Activated naive CD4-positive, alpha-beta T cell treated with Interleukin-2 at 50 U/mL for 16 hours (primary cell): ENCODE measurements around the gene NUP98.
"Not testable (repeated sequence)": the region's sequence is repeated elsewhere in the genome, so short reads cannot be mapped to it uniquely, and the experiment has no call there.

ENCODE experiments used
- DNase-seq: peaks from one replicate; pipeline ENCODE4 v3.0.0-alpha.2; 2020

NUP98 gene

DNA sequence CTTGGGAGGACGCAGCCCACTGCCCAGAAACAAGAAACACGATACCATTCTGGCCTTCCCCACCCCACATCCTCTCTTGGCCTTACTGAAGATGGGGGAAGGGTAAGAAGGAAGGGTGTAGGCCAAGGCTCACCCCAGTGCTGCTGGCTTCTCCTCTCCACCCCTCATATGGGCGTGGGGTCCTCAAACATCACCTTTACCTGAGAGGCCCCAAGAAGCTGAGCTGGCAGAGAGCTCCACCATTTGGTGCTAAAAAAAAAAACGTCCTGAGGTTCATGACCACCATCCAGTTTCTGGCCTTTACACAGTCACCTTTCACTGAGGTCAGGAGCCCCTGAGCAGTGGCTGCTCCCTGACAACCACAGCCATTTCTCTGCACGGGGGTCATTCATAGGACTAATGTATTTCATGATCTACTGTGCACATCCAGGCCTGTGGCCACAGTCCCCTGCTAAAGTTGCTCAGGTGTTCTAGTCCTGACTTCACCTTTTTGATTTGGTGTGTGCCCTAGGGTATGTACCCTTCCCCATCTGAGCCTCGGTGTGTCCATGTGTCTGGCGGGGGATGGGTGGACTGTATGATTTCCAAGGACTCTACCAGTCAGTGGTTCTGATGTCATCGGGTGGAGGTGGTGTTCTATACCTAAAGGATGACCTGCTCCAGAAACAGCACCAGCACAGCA lies 28.3 kb upstream of the NUP98 start:
- no peak for DNase-seq

- peak; percentile 84 for DNase-seq
Measured at GRCh38 chr11:3824714-3825472, 27.5 kb upstream of the NUP98 start.

DNA sequence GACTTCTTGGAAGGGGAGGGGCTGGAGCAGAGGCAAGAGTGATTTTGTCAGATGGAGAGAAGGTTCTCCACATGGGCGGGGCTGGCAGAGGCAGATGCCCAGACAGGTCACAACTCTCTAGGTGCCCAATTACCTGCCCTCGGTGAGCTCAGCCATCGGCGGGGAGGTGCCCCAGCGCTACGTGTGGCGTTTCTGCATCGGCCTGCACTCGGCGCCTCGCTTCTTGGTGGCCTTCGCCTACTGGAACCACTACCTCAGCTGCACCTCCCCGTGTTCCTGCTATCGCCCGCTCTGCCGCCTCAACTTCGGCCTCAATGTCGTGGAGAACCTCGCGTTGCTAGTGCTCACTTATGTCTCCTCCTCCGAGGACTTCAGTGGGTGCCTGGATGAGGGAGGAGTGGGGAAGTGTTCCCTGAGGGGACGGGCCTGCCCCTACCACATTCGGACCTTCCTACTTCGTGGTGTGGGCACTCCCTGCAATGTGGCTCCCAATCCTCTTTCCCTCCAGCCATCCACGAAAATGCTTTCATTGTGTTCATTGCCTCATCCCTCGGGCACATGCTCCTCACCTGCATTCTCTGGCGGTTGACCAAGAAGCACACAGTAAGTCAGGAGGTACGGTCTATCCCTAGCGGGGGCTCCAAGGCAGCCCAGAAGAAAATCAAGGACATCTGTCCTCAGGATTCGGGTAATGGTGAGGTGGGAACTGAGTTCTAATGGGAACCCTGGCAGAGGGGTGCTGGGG lies 26.6 kb upstream of the NUP98 start:
- no peak for DNase-seq

GRCh38 chr11:3823303-3823702 lies 25.9 kb upstream of the NUP98 start:
- DNase-seq: no peak

- no peak for DNase-seq
Measured at GRCh38 chr11:3822312-3822711, 25.0 kb upstream of the NUP98 start.

GRCh38 chr11:3820971-3821370 lies 23.6 kb upstream of the NUP98 start:
- DNase-seq: no peak

DNA sequence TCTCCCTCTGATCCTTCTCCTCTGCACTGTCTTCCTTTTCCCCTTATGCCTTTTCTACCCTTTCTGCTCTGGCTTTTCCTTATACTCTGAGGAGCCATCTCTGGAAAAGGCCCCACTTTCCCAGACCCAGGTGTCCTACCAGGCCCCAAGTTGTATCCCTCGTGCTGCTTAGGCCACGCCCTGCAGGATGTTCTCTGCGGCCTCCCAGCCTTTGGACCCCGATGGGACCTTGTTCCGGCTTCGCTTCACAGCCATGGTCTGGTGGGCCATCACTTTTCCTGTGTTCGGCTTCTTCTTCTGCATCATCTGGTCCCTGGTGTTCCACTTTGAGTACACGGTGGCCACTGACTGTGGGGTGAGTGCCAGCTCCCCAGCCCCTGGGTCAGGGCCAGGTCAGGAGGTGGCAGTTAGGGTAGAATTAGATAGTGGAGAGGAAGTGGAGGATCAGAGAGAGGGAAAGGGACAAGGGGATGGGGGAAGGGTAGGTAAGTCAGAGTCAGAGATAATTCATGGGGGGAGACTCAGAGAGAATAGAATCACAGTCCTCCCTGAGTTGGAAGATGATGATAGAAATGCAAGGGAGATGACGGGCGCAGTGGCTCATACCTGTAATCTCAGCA lies 19.9 kb upstream of the NUP98 start:
- DNase-seq: no peak

GRCh38 chr11:3816673-3817072 lies 19.3 kb upstream of the NUP98 start:
- no peak for DNase-seq

GRCh38 chr11:3815845-3816244 lies 18.5 kb upstream of the NUP98 start:
- no peak for DNase-seq

GRCh38 chr11:3814832-3815231 lies 17.5 kb upstream of the NUP98 start:
- DNase-seq: not testable (repeated sequence)

DNA sequence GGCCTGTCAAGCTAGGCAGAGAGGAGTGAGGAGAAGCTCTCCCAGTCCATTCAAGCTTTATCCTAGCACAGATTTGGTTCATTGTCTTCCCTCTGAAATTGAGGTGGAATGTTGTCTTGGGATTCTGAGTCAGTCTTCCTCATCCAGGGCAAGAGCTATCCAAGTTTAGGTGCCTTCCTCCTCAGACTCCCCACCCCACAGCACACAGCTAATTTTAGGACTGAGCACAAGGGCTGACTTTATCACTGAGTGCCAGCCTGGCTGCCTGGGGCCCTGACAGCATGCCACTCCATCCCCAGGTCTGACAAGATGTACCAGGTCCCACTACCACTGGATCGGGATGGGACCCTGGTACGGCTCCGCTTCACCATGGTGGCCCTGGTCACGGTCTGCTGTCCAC lies 13.6 kb upstream of the NUP98 start:
- DNase-seq: no peak

GRCh38 chr11:3810446-3810845 lies 13.1 kb upstream of the NUP98 start:
- no peak for DNase-seq

DNA sequence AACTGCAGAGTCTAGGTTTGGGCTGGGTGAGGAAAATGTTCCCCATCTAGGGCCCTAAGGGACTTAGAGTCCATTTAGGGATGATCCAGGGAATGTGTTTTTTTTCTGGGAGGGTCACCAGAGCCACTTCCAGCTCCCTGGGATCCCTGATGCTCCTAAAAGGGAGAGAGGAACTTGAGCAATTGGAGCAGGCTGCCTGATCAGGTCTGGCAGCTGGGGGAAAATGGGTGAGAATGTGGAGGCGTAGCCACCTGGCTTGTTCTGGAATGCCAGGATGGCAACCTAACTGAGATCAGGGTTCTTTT lies 12.2 kb upstream of the NUP98 start:
- no peak for DNase-seq

DNA sequence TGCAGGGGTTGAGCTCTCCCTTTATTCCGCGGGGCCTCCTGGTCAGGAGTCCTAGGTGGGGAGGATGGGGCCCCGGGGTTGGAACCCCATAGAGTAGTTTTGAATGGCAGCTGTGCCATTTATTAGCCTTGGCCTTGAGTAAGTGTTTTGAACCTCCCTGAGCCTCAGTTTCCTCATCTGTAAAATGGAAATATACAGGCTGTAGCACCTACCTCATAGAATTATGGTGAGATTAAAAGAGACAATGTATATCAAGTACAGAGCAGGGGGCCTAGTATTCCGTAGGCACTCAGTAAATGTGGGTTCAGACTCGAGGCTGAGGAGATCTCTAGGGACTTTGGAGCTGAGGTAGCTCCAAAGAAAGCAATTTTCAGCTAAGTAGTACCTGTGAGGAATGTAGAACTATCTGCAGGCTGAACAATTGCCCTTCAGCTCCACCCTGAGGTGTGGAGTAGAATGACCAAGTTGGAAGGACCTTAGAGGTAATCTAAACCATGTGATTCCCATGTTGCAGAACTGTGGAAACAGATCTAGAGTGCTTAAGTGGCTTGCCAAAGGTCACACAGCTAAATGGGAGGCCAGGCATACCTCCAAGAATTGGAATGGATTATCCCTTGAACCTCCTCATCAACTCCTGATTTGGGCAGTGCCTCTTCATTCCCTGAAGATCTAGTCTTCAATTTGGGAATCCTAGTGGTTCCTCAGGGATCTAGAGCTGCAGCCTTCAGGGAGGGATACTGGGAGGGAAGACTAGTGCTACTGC lies 11.7 kb upstream of the NUP98 start:
- peak; percentile 45 for DNase-seq

GRCh38 chr11:3807909-3808860 lies 10.8 kb upstream of the NUP98 start, which contains the start of gene PGAP2:
PGAP2 (plus strand) TSS chr11:3808560; CDS start chr11:3811260, 2,700 bp downstream.
- peak; percentile 68 for DNase-seq

DNA sequence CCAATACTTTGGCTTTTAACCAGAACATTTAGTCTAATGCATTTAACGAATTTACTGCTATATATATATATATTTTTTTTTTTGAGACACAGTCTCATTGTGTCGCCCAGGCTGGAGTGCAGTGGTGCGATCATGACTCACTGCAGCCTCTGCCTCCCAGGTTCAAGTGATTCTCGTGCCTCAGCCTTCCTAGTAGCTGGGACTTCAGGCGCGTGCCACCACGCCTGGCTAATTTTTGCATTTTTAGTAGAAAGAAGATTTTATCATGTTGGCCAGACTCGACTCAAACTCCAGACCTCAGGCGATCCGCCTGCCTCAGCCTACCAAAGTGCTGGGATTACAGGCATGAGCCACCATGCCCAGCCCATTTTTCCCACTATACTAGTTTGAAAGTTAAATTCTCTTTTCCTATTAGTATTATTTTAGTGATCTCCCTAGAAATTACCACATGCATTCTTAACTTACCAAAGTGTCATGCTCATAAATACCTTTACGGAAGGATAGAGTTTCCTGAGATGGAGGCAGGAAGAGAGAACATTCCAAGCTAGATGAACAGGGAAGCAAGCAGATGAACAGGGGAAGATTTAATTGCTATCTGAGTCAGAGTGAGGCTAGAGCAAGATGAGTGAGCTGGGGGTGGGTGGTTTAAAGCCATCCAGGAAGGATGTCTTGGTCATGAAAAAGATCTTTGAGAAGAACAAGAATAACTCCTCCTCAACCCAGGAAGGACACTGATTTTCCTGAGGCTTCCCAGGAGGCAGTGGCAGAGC lies 6.6 kb upstream of the NUP98 start:
- DNase-seq: no peak

DNA sequence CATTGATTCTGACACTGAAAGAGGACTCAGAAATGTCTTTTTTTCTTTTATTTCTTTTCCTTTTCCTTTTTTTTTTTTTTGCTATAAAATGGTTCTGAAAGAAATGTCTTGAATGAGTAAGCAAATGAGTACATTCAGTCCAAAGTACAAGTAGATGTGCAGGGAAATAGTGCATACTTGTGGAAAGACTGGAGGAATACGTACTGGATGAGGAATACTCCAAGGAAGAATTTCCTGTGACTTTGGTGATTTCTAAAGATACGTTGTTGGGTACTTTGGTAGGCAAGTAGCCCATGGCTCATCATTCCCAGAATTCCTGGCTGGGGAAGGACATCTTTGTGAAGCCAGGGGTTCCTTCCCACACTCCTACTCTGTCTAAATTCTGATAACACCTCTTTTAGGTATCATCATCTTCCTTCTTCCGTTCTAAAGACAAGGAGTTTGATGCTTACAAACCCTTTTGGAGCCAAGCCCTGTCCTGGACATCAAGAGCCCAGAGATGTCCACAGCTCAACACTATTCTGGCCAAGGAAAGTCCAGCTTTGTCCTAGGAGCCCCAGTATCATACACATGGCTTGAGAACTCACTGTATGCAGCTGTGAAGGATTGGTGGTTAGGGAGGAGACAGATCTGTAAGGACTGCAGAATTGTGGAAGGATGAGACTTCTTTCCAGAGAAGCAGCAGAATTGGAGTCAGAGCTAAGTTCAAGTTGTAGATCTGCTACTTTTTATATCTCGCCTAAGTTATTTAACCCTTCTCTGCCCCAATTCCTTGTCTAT lies 4.8 kb upstream of the NUP98 start:
- no peak for DNase-seq

DNA sequence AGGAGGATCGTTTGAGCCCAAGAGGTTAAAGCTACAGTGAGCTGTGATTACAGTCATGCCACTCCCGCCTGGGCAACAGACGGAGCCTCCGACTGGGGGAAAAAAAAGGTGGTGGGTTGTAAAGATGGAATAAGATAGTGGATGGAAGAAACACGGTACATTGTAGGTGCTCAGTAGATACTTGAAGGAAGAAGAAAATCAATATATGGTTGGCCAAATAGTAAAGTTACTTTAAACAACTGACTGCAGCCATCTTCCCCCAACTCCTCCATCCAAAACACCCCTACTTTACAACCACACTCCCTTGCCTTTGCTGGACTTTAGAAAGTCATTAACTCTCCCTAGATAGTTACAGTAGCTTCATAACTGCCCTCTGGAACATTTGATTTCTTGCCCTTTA lies 2.5 kb upstream of the NUP98 start:
- no peak for DNase-seq

- no peak for DNase-seq
Measured at GRCh38 chr11:3799143-3799542, 1.8 kb upstream of the NUP98 start.

DNA sequence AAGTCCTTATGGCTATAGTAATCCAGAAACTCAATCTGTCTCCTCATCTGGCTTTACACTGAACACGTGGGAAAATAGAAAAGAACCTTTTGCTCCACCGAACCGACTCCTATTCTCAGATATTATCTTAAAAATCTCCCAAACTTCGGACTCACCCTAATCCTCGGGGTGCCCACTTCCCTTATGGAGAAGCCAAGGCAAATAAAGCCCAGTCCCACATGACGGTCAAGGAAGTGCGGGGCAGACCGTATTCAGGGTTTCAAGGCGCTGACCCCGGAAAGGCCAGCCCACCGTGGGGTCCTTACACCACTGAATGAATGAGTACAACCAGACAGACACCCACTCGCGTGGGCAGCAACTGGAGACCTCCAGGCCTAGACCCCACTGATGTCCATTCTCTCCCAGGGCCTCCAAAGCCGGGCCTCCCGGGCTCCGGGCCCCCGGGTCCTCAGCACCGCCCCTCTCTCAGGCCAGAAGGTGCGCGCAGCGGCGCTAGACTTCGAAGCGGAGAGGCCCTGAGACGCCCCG lies 489 bp downstream of the NUP98 start:
- DNase-seq: no peak
